DOHH2 (cell line): ENCODE results near the gene GRIP2.

Experiments used
- EZH2phosphoT487 ChIP-seq: fragments of 200-600 bp; sonication (generic); IDR thresholded peaks from 2 replicates; pipeline ENCODE4 v1.6.1; 2017; ENCODE audit warnings: borderline replicate concordance, mild to moderate bottlenecking, antibody characterized with exemption, low read length, moderate library complexity, mixed read lengths
- TF ChIP-seq, protein P1 (sequence below): fragments of 200-600 bp; sonication (generic); IDR thresholded peaks from one replicate; pipeline ENCODE4 v1.5.1; 2014; ENCODE audit warnings: antibody characterized with exemption, mild to moderate bottlenecking, low read depth, low read length; ENCODE audit not compliant: poor library complexity, severe bottlenecking

DNA sequence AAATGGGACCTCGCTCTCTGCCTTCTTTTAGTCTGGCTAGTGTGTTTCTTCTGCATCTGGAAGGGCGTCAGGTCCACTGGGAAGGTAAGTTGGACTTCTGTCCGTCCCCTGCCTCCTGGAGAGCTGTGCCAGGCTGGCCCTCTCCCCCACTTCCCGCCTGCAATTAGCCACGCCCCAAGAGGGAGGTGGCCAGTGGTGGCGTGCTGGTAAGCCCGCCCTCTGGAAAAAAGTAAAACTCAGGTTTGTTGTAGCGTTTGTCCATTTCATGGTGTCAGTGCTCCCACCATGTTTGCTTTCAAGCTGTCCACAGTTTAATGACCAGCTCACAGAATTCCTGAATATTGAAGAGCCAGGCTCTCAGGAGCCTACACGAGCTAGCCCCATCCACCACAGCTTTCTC is 82.1 kb downstream of the GRIP2 start:
- TF ChIP-seq, protein P1, sequence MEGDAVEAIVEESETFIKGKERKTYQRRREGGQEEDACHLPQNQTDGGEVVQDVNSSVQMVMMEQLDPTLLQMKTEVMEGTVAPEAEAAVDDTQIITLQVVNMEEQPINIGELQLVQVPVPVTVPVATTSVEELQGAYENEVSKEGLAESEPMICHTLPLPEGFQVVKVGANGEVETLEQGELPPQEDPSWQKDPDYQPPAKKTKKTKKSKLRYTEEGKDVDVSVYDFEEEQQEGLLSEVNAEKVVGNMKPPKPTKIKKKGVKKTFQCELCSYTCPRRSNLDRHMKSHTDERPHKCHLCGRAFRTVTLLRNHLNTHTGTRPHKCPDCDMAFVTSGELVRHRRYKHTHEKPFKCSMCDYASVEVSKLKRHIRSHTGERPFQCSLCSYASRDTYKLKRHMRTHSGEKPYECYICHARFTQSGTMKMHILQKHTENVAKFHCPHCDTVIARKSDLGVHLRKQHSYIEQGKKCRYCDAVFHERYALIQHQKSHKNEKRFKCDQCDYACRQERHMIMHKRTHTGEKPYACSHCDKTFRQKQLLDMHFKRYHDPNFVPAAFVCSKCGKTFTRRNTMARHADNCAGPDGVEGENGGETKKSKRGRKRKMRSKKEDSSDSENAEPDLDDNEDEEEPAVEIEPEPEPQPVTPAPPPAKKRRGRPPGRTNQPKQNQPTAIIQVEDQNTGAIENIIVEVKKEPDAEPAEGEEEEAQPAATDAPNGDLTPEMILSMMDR: no peak
- TF ChIP-seq EZH2phosphoT487: no peak
